Body of pancreas (tissue), 4 donors: Measurements from ENCODE around the gene SLC35F3. TPM values are rescaled to one million over a fixed set of nuclear protein-coding genes. Genes with fewer than 3 reads are reported as not detected.

Experiments
- ATAC-seq: fragments of 150-250 bp; one replicate; pipeline ENCODE4 v1.9.1; 2016
- DNase-seq, 4 donors: peaks; one replicate each; pipeline ENCODE4 v3.0.0-alpha.2; 2019
- H3K27ac ChIP-seq, 4 donors: fragments of 200-600 bp; sonication (generic); 1 replicate in 3 of 4; 2 replicates in 1 of 4; pipeline versions ENCODE4 v1.5.1 to v1.6.1; 2016 to 2019; ENCODE audit warnings: mild to moderate bottlenecking in 1 of 4, mixed read lengths in 1 of 4, moderate library complexity in 1 of 4
- H3K27me3 ChIP-seq, 2 donors: fragments of 200-600 bp; sonication (generic); one replicate each; pipeline ENCODE4 v1.6.0; 2016; ENCODE audit warnings: mild to moderate bottlenecking in 1 of 2
- H3K36me3 ChIP-seq, 2 donors: fragments of 200-600 bp; sonication (generic); replicated peaks in 1 of 2; 2 replicates each; pipeline ENCODE4 v1.5.1; 2016; ENCODE audit warnings: low read depth in 2 of 2; ENCODE audit not compliant: insufficient read depth in 1 of 2
- H3K4me1 ChIP-seq: fragments of 200-600 bp; sonication (generic); one replicate; pipeline ENCODE4 v1.6.0; 2016
- H3K4me3 ChIP-seq, 2 donors: fragments of 200-600 bp; sonication (generic); 1 replicate in 1 of 2; 2 replicates in 1 of 2; pipeline ENCODE4 v1.5.1; 2016 to 2019
- H3K9me3 ChIP-seq, 3 donors: fragments of 200-600 bp; sonication (generic); 1 replicate in 2 of 3; 2 replicates in 1 of 3; pipeline ENCODE4 v1.5.1; 2016
- POLR2A ChIP-seq, 3 donors: fragments of 450-650 bp; IDR thresholded peaks; one replicate each; pipeline ENCODE4 v1.6.1; 2016; ENCODE audit warnings: antibody characterized with exemption in 3 of 3, mild to moderate bottlenecking in 2 of 3
- WGBS, 2 donors: methylation state at CpG; one replicate each; pipeline ENCODE4 v1.1.5; 2017; 5-methylcytosine and 5-hydroxymethylcytosine counted together
- intact Hi-C: fragments of 100-400 bp; cut with DNase I; formaldehyde crosslinking; loops from one replicate; pipeline ENCODE4 v1.15.1; 2023
- total RNA-seq, 2 donors: library from RNA; depleted of rRNA; stranded (reverse); fragments of >200 nt; gene quantifications; one replicate each; pipeline ENCODE4 v1.1.0, GENCODE V29; 2016
- TF ChIP-seq, protein P1 (sequence below), 7 experiments: fragments of 450-650 bp in 4 of 7; fragments of 200-600 bp in 3 of 7; sonication (generic) in 3 of 7; IDR thresholded peaks; one replicate each; pipeline ENCODE4 v1.5.1; 2016 to 2019; ENCODE audit warnings: antibody characterized with exemption in 7 of 7

The SLC35F3 gene
- total RNA-seq, 2 donors from 2014 or later = 0.99 to 11.7 TPM

DNA sequence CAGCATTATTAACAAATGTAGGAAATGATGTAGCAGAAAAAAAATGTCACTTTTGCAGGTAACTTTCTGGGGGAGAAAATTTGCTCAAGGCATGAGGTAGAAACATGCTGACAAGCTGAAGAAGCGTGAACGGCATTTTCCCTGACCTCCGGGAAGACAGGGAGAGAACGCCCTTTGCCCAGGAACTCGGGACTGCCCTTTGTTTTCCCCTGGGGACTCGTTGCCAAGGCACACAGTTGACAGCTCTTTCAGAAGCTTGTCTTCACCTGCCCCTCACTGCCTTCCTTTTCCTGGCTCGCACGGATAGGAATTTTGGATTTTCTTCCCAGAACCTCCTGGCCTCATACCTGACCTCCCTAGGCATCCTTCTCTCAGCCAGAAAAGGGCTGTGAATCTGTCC, 416.1 kb downstream of the SLC35F3 start:
- H3K4me1 ChIP-seq = no peaks in the 10 kb centered on the region
- TF ChIP-seq, protein P1, sequence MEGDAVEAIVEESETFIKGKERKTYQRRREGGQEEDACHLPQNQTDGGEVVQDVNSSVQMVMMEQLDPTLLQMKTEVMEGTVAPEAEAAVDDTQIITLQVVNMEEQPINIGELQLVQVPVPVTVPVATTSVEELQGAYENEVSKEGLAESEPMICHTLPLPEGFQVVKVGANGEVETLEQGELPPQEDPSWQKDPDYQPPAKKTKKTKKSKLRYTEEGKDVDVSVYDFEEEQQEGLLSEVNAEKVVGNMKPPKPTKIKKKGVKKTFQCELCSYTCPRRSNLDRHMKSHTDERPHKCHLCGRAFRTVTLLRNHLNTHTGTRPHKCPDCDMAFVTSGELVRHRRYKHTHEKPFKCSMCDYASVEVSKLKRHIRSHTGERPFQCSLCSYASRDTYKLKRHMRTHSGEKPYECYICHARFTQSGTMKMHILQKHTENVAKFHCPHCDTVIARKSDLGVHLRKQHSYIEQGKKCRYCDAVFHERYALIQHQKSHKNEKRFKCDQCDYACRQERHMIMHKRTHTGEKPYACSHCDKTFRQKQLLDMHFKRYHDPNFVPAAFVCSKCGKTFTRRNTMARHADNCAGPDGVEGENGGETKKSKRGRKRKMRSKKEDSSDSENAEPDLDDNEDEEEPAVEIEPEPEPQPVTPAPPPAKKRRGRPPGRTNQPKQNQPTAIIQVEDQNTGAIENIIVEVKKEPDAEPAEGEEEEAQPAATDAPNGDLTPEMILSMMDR (IDR thresholded peaks at IDR 0.05) = no peak
- no peak for TF ChIP-seq POLR2A (IDR thresholded peaks at IDR 0.05)
- intact Hi-C loops = no loop called here
- DNase-seq (no peak), ATAC-seq (no peak)
- no peak overlapping the region for H3K27ac ChIP-seq
- H3K36me3 ChIP-seq = no peaks in the 10 kb centered on the region
- H3K4me3 ChIP-seq = no peak overlapping the region
- H3K27me3 ChIP-seq = no peaks in the 10 kb centered on the region
- WGBS, 2 donors = 56 to 74% methylated on average over 8 of the region's 8 CpGs
- H3K9me3 ChIP-seq = no peaks in the 10 kb centered on the region

DNA sequence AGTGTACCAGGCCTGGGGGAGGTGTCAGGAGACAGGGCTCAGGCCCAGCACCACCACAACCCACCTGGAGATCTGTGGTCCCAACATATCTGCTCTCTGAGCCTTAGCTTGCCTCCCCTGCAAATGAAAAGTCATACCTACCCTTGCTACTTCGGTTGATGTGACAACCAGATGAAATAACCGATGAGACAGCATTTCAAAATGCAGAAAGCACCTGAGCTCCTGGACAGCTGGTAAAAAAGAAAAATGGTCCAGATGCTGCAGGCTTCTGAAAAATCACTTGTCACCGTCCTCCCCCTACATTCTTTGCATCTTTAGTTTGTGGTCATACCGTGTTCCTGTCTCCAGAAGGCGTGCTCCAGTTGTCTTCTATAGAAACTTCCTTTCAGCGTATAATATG, 416.8 kb downstream of the SLC35F3 start:
- no peak overlapping the region for H3K4me3 ChIP-seq
- H3K4me1 ChIP-seq = no peaks in the 10 kb centered on the region
- no peaks in the 10 kb centered on the region for H3K9me3 ChIP-seq
- TF ChIP-seq, protein P1 (IDR thresholded peaks at IDR 0.05) = no peak
- no peak for TF ChIP-seq POLR2A (IDR thresholded peaks at IDR 0.05)
- no peak overlapping the region for H3K27ac ChIP-seq
- no peaks in the 10 kb centered on the region for H3K27me3 ChIP-seq
- ATAC-seq (no peak), DNase-seq (no peak)
- 75% methylated on average over 6 of the region's 6 CpGs for WGBS, 2 donors
- no peaks in the 10 kb centered on the region for H3K36me3 ChIP-seq
- intact Hi-C loops = no loop called here

DNA sequence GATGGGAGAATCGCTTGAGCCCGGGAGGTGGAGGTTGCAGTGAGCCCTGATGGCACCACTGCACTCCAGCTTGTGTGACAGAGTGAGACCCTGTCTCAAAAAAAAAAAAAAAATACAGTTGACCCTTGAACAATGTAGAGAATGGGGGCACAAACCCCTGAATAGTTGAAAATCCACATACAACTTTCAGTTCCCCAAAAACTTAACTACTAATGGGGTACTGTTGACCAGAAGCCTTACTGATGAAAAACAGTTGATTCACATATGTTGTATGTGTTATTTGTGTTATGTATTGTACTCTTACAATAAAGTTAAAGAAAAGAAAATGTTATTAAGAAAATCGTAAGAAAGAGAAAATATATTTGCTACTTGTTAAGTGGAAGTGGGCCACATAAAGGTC, 417.6 kb downstream of the SLC35F3 start:
- TF ChIP-seq POLR2A (IDR thresholded peaks at IDR 0.05) = no peak
- TF ChIP-seq, protein P1 (IDR thresholded peaks at IDR 0.05) = no peak
- ATAC-seq (no peak), DNase-seq (no peak)
- no peaks in the 10 kb centered on the region for H3K9me3 ChIP-seq
- no peak overlapping the region for H3K27ac ChIP-seq
- WGBS, 2 donors = 80 to 81% methylated on average over 3 of the region's 3 CpGs
- intact Hi-C loops = no loop called here
- no peak overlapping the region for H3K4me3 ChIP-seq
- no peaks in the 10 kb centered on the region for H3K27me3 ChIP-seq
- H3K4me1 ChIP-seq = peaks cover 8% of the 10 kb centered on the region
- no peaks in the 10 kb centered on the region for H3K36me3 ChIP-seq

DNA sequence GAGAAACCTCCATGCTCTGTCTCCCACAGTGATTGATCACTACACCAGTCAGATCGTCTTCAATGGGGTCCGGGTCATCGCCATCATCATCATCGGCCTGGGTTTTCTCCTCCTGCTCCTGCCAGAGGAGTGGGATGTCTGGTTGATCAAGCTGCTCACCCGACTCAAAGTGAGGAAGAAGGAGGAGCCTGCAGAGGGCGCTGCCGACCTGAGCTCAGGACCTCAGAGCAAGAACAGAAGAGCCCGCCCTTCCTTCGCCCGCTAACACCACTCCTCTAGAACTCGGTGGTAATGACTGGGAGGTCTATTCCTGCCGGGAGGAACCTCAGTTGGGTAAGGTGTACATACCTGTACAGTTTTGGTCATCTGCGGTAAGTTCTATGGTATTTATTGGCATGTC, 418.5 kb downstream of the SLC35F3 start:
- peaks cover 8% of the 10 kb centered on the region for H3K4me1 ChIP-seq
- intact Hi-C loops = no loop called here
- TF ChIP-seq, protein P1 (IDR thresholded peaks at IDR 0.05) = peak in 4 of 7 experiments; percentile 14 to 25 (median 16)
- no peak for TF ChIP-seq POLR2A (IDR thresholded peaks at IDR 0.05)
- H3K4me3 ChIP-seq = no peak overlapping the region
- H3K27me3 ChIP-seq = no peaks in the 10 kb centered on the region
- peak; percentile 45 for ATAC-seq
- 30 to 42% methylated on average over 2 to 13 of the region's 13 CpGs for WGBS, 2 donors
- H3K27ac ChIP-seq = no peak overlapping the region
- peak in 3 of 4 donors; percentile 51 to 59 (median 52) for DNase-seq
- no peaks in the 10 kb centered on the region for H3K36me3 ChIP-seq
- no peaks in the 10 kb centered on the region for H3K9me3 ChIP-seq

DNA sequence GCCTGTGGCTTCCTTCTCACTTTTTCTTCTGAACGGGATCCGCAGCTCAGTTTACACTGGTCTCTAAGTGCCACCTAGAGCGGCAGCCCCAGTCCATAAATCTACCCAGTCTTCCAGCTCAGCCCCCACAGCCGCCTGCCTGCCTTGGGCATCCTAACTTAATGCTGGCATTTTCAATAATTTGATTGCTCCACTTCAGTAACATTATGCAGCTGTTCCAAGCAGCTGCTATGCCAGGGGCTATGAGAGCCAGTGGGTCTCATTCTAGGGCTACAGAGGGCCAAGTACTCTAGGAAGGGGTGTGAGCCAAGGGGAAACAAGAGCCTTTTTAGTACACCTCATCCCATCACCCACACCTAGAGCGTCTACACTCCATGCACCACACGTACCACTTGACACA, 420.3 kb downstream of the SLC35F3 start:
- Histone ChIP-seq H3K4me3 (no peak overlapping the region), H3K27me3 (no peaks in the 10 kb centered on the region), H3K9me3 (no peaks in the 10 kb centered on the region), H3K36me3 (no peaks in the 10 kb centered on the region), H3K4me1 (peaks cover 8% of the 10 kb centered on the region), H3K27ac (no peak overlapping the region)
- no peak for ATAC-seq
- WGBS, 2 donors = 67 to 78% methylated on average over 6 of the region's 6 CpGs
- no peak for DNase-seq
- intact Hi-C loops = no loop called here
- TF ChIP-seq, protein P1 (IDR thresholded peaks at IDR 0.05) = no peak
- TF ChIP-seq POLR2A (IDR thresholded peaks at IDR 0.05) = no peak
